CD8-positive, alpha-beta memory T cell (primary cell): ENCODE data around the gene DPCD. TPM values are rescaled to one million over a fixed set of nuclear protein-coding genes. Genes with fewer than 3 reads are reported as not detected.
"Not testable (repeated sequence)": the region's sequence is repeated elsewhere in the genome, so short reads cannot be mapped to it uniquely, and the experiment has no call there.

ENCODE experiments used
- CTCF ChIA-PET: fragments of 350-600 bp; sonication (Branson Sonifier 250); formaldehyde crosslinking; loops from one replicate; lab custom pipeline; 2021; ENCODE audit warnings: antibody characterized with exemption; lab: Charles Lee
- POLR2A ChIA-PET: fragments of 350-600 bp; sonication (Branson Sonifier 250); formaldehyde crosslinking; loops from one replicate; lab custom pipeline; 2021; ENCODE audit warnings: antibody characterized with exemption; lab: Charles Lee
- DNase-seq, 5 donors: peaks; one replicate each; pipeline versions ENCODE4 v3.0.0 to v3.0.0-alpha.2; 2020 to 2022; ENCODE audit warnings: mixed read lengths in 1 of 5
- H3K27ac ChIP-seq: one replicate; pipeline ENCODE4 v1.7.0; 2013; ENCODE audit warnings: low read depth, mild to moderate bottlenecking, low read length, moderate library complexity
- H3K27me3 ChIP-seq: 2 replicates; pipeline ENCODE4 v1.7.0; 2013; ENCODE audit warnings: low read length, mild to moderate bottlenecking; ENCODE audit not compliant: insufficient read depth, poor library complexity, severe bottlenecking
- H3K36me3 ChIP-seq: 2 replicates; pipeline ENCODE4 v1.7.0; 2013; ENCODE audit warnings: mild to moderate bottlenecking, low read length, moderate library complexity; ENCODE audit not compliant: insufficient read depth
- H3K4me1 ChIP-seq: 2 replicates; pipeline ENCODE4 v1.7.0; 2013; ENCODE audit warnings: mild to moderate bottlenecking, low read length, moderate library complexity; ENCODE audit not compliant: insufficient read depth
- H3K4me3 ChIP-seq: 2 replicates; pipeline ENCODE4 v1.7.0; 2013; ENCODE audit warnings: mild to moderate bottlenecking, low read length
- H3K9me3 ChIP-seq: 2 replicates; pipeline ENCODE4 v1.7.0; 2013; ENCODE audit warnings: mild to moderate bottlenecking, low read length
- H3K27ac Mint-ChIP-seq, 8 donors: one replicate each; pipeline ENCODE4 v1.8.0; 2020 to 2021; ENCODE audit warnings: mixed read lengths in 8 of 8, mild to moderate bottlenecking in 6 of 8, inconsistent platforms in 3 of 8, moderate library complexity in 3 of 8
- H3K27me3 Mint-ChIP-seq, 2 donors: one replicate each; pipeline ENCODE4 v1.8.0; 2020 to 2021; ENCODE audit warnings: mixed read lengths in 2 of 2, mild to moderate bottlenecking in 1 of 2, moderate library complexity in 1 of 2
- H3K36me3 Mint-ChIP-seq, 3 donors: one replicate each; pipeline ENCODE4 v1.8.0; 2020 to 2021; ENCODE audit warnings: mixed read lengths in 3 of 3, inconsistent platforms in 1 of 3, mild to moderate bottlenecking in 1 of 3
- H3K4me1 Mint-ChIP-seq, 3 donors: one replicate each; pipeline ENCODE4 v1.8.0; 2020 to 2021; ENCODE audit warnings: mixed read lengths in 3 of 3, inconsistent platforms in 1 of 3, mild to moderate bottlenecking in 1 of 3
- H3K4me3 Mint-ChIP-seq, 7 donors: one replicate each; pipeline ENCODE4 v1.8.0; 2020 to 2021; ENCODE audit warnings: mixed read lengths in 7 of 7, mild to moderate bottlenecking in 6 of 7, moderate library complexity in 4 of 7, inconsistent platforms in 2 of 7
- H3K9me3 Mint-ChIP-seq, 5 donors: one replicate each; pipeline ENCODE4 v1.8.0; 2020 to 2022; ENCODE audit warnings: mixed read lengths in 5 of 5, mild to moderate bottlenecking in 3 of 5, moderate library complexity in 2 of 5, inconsistent platforms in 1 of 5
- polyA plus RNA-seq: library from polyadenylated mRNA; unstranded; fragments of 300-500 nt; fragmentation: Illumina TruSeq; gene quantifications from one replicate; pipeline ENCODE4 v1.2.3, GENCODE V29; 2021
- total RNA-seq, 2 experiments: library from RNA; stranded (reverse); gene quantifications; one replicate each; pipeline ENCODE4 v1.2.3, GENCODE V29; 2021

The DPCD gene
- total and polyA plus RNA-seq, 3 experiments from 2014 or later = 0.75 to 22.6 (median 21.0) TPM

GRCh38 chr10:101579516-101579870 is 8.6 kb upstream of the DPCD start:
- H3K4me3 ChIP-seq = no peak overlapping the region
- no peaks in the 10 kb centered on the region for H3K27me3 ChIP-seq
- H3K36me3 ChIP-seq = peaks cover 19% of the 10 kb centered on the region
- H3K9me3 Mint-ChIP-seq = no peaks in the 10 kb centered on the region
- no peaks in the 10 kb centered on the region for H3K4me1 ChIP-seq
- no peak for DNase-seq
- POLR2A ChIA-PET = no interaction called here
- CTCF ChIA-PET = interaction anchor here (6.6 kb wide), 1 partner anchor 9 kb away, joined by 33 read pairs; no protein-coding TSS in a partner anchor
- no peak overlapping the region for H3K27ac ChIP-seq
- no peaks in the 10 kb centered on the region for H3K9me3 ChIP-seq
- no peaks in the 10 kb centered on the region for H3K27me3 Mint-ChIP-seq
- no peak overlapping the region for H3K27ac Mint-ChIP-seq
- peaks cover 0 to 66% (median 8%) of the 10 kb centered on the region in 3 donors for H3K36me3 Mint-ChIP-seq
- no peak overlapping the region for H3K4me3 Mint-ChIP-seq
- peaks cover 0 to 4% (median 2%) of the 10 kb centered on the region in 3 donors for H3K4me1 Mint-ChIP-seq

- Mint-ChIP-seq H3K4me1 (peaks cover 4 to 6% (median 5%) of the 10 kb centered on the region in 3 donors), H3K4me3 (no peak overlapping the region), H3K27me3 (no peaks in the 10 kb centered on the region), H3K36me3 (peaks cover 0 to 76% (median 9%) of the 10 kb centered on the region in 3 donors), H3K9me3 (no peaks in the 10 kb centered on the region), H3K27ac (peak overlapping the region in 1 of 8 donors; percentile 70)
- no peak overlapping the region for H3K4me3 ChIP-seq
- H3K9me3 ChIP-seq = no peaks in the 10 kb centered on the region
- no peaks in the 10 kb centered on the region for H3K4me1 ChIP-seq
- ChIA-PET CTCF (interaction anchor here (6.6 kb wide), 1 partner anchor 10 kb away, joined by 33 read pairs; no protein-coding TSS in a partner anchor), POLR2A (no interaction called here)
- H3K36me3 ChIP-seq = peaks cover 19% of the 10 kb centered on the region
- H3K27ac ChIP-seq = no peak overlapping the region
- H3K27me3 ChIP-seq = no peaks in the 10 kb centered on the region
- no peak for DNase-seq
Observed at GRCh38 chr10:101580486-101581399, 7.4 kb upstream of the DPCD start.

- H3K27ac Mint-ChIP-seq = peak overlapping the region in 1 of 8 donors; percentile 25
- H3K36me3 ChIP-seq = peaks cover 13% of the 10 kb centered on the region
- H3K4me3 Mint-ChIP-seq = peak overlapping the region in 6 of 7 donors; percentile 25 to 95 (median 57)
Observed at GRCh38 chr10:101585841-101586240, 2.3 kb upstream of the DPCD start.

GRCh38 chr10:101588879-101589278 is 758 bp downstream of the DPCD start:
- peaks cover 0 to 25% (median 4%) of the 10 kb centered on the region in 3 donors for H3K36me3 Mint-ChIP-seq
- H3K4me1 Mint-ChIP-seq = peaks cover 27 to 31% (median 28%) of the 10 kb centered on the region in 3 donors
- CTCF ChIA-PET = interaction anchor here (2.1 kb wide), 1 partner anchor 375 kb away, joined by 8 read pairs; no protein-coding TSS in a partner anchor
- H3K27me3 Mint-ChIP-seq = no peaks in the 10 kb centered on the region
- POLR2A ChIA-PET = no interaction called here
- no peak for DNase-seq
- peak overlapping the region; percentile 95 for H3K4me3 ChIP-seq
- no peaks in the 10 kb centered on the region for H3K36me3 ChIP-seq
- peak overlapping the region; percentile 56 to 97 (median 94) for H3K4me3 Mint-ChIP-seq
- no peaks in the 10 kb centered on the region for H3K9me3 ChIP-seq
- H3K27me3 ChIP-seq = peaks cover 5% of the 10 kb centered on the region
- no peak overlapping the region for H3K27ac ChIP-seq
- peak overlapping the region in 4 of 8 donors; percentile 12 to 89 (median 49) for H3K27ac Mint-ChIP-seq
- H3K9me3 Mint-ChIP-seq = no peaks in the 10 kb centered on the region
- H3K4me1 ChIP-seq = peaks cover 16% of the 10 kb centered on the region

More at GRCh38 chr10:101585841-101586240, 2.3 kb upstream of the DPCD start:
- Histone ChIP-seq H3K9me3 (no peaks in the 10 kb centered on the region), H3K27ac (no peak overlapping the region), H3K4me1 (peaks cover 16% of the 10 kb centered on the region), H3K27me3 (no peaks in the 10 kb centered on the region), H3K4me3 (no peak overlapping the region)
- H3K27me3 Mint-ChIP-seq = no peaks in the 10 kb centered on the region
- H3K4me1 Mint-ChIP-seq = peaks cover 27 to 35% (median 28%) of the 10 kb centered on the region in 3 donors
- peaks cover 0 to 52% (median 4%) of the 10 kb centered on the region in 3 donors for H3K36me3 Mint-ChIP-seq
- CTCF ChIA-PET = interaction anchor here (3.0 kb wide), 1 partner anchor 15 kb away, joined by 22 read pairs; no protein-coding TSS in a partner anchor
- no peaks in the 10 kb centered on the region for H3K9me3 Mint-ChIP-seq
- DNase-seq = no peak
- POLR2A ChIA-PET = no interaction called here

- POLR2A ChIA-PET, H3K36me3 Mint-ChIP-seq, H3K27me3 ChIP-seq, H3K9me3 Mint-ChIP-seq, H3K9me3 ChIP-seq, H3K27ac ChIP-seq, H3K27me3 Mint-ChIP-seq, H3K4me1 ChIP-seq, H3K27ac Mint-ChIP-seq, DNase-seq, H3K4me3 ChIP-seq, H3K4me1 Mint-ChIP-seq, CTCF ChIA-PET, H3K36me3 ChIP-seq: not testable (repeated sequence)
- peak overlapping the region in 1 of 7 donors; percentile 20 for H3K4me3 Mint-ChIP-seq
Observed at GRCh38 chr10:101593331-101593730, 5.2 kb downstream of the DPCD start.

GRCh38 chr10:101595591-101596433 is 7.7 kb downstream of the DPCD start:
- Histone ChIP-seq H3K4me3 (no peak overlapping the region), H3K9me3 (no peaks in the 10 kb centered on the region), H3K27ac (no peak overlapping the region), H3K4me1 (no peaks in the 10 kb centered on the region), H3K36me3 (no peaks in the 10 kb centered on the region), H3K27me3 (peaks cover 5% of the 10 kb centered on the region)
- Mint-ChIP-seq H3K27me3 (no peaks in the 10 kb centered on the region), H3K4me3 (no peak overlapping the region), H3K36me3 (peaks cover 0 to 1% (median 0%) of the 10 kb centered on the region in 3 donors), H3K27ac (peak overlapping the region in 1 of 8 donors; percentile 33), H3K9me3 (no peaks in the 10 kb centered on the region), H3K4me1 (no peaks in the 10 kb centered on the region)
- ChIA-PET CTCF (interaction anchor here (1.5 to 1.9 kb wide), 2 partner anchors 8 kb away, joined by 3 to 4 read pairs; partner anchors contain the start of genes DPCD and POLL), POLR2A (no interaction called here)
- no peak for DNase-seq

GRCh38 chr10:101597091-101597900 is 9.2 kb downstream of the DPCD start:
- Mint-ChIP-seq H3K27me3 (no peaks in the 10 kb centered on the region), H3K9me3 (no peaks in the 10 kb centered on the region), H3K36me3 (peaks cover 0 to 1% (median 0%) of the 10 kb centered on the region in 3 donors), H3K4me1 (no peaks in the 10 kb centered on the region), H3K4me3 (no peak overlapping the region), H3K27ac (no peak overlapping the region)
- Histone ChIP-seq H3K36me3 (no peaks in the 10 kb centered on the region), H3K27ac (no peak overlapping the region), H3K4me3 (no peak overlapping the region), H3K4me1 (no peaks in the 10 kb centered on the region), H3K27me3 (peaks cover 5% of the 10 kb centered on the region), H3K9me3 (no peaks in the 10 kb centered on the region)
- CTCF ChIA-PET = interaction anchor here (1.5 kb wide), 1 partner anchor 9 kb away, joined by 3 read pairs; the partner anchor contains the start of genes DPCD and POLL
- DNase-seq = no peak
- POLR2A ChIA-PET = no interaction called here
